ENCODE data around the gene NEO1.
"Not testable (repeated sequence)": the region's sequence is repeated elsewhere in the genome, so short reads cannot be mapped to it uniquely, and the experiment has no call there.

NEO1 gene

GRCh38 chr15:73221450-73221849 lies 169.2 kb downstream of the NEO1 start:
- DNase-seq = not testable (repeated sequence)

- DNase-seq = no peak
These were observed 173.2 kb downstream of the NEO1 start for GRCh38 chr15:73225358-73226015.

GRCh38 chr15:73226093-73226814 lies 174.0 kb downstream of the NEO1 start:
- no peak for DNase-seq

- no peak for DNase-seq
These were observed 175.3 kb downstream of the NEO1 start for GRCh38 chr15:73227433-73228056.

GRCh38 chr15:73228128-73228646 lies 175.9 kb downstream of the NEO1 start:
- DNase-seq = no peak

GRCh38 chr15:73231661-73232419 lies 179.6 kb downstream of the NEO1 start:
- DNase-seq = no peak

- DNase-seq = no peak
These were observed 180.5 kb downstream of the NEO1 start for GRCh38 chr15:73232776-73233175.

GRCh38 chr15:73233623-73234022 lies 181.4 kb downstream of the NEO1 start:
- DNase-seq = no peak

- DNase-seq = no peak
These were observed 185.6 kb downstream of the NEO1 start for GRCh38 chr15:73237910-73238309.

- DNase-seq = no peak
These were observed 187.4 kb downstream of the NEO1 start for GRCh38 chr15:73239564-73240215.

GRCh38 chr15:73240866-73241499 lies 188.7 kb downstream of the NEO1 start:
- DNase-seq = peak; percentile 69

GRCh38 chr15:73244333-73244732 lies 192.1 kb downstream of the NEO1 start:
- peak; percentile 0 for DNase-seq

GRCh38 chr15:73246439-73246838 lies 194.2 kb downstream of the NEO1 start:
- no peak for DNase-seq

GRCh38 chr15:73246898-73247297 lies 194.6 kb downstream of the NEO1 start:
- DNase-seq = no peak

GRCh38 chr15:73247331-73247730 lies 195.1 kb downstream of the NEO1 start:
- no peak for DNase-seq

GRCh38 chr15:73249499-73249898 lies 197.2 kb downstream of the NEO1 start:
- no peak for DNase-seq

GRCh38 chr15:73254598-73254997 lies 202.3 kb downstream of the NEO1 start:
- DNase-seq = no peak

GRCh38 chr15:73258271-73259108 lies 206.2 kb downstream of the NEO1 start:
- DNase-seq = no peak

- no peak for DNase-seq
These were observed 212.6 kb downstream of the NEO1 start for GRCh38 chr15:73264881-73265280.

- DNase-seq = peak; percentile 35
These were observed 213.4 kb downstream of the NEO1 start for GRCh38 chr15:73265536-73266153.

GRCh38 chr15:73268457-73268856 lies 216.2 kb downstream of the NEO1 start:
- no peak for DNase-seq
